ENCODE measurements around the gene DNAAF1. TPM values are rescaled to one million over a fixed set of nuclear protein-coding genes. Genes with fewer than 3 reads are reported as not detected.

Gene DNAAF1
- total RNA-seq, 2 donors from 2014 or later = not detected

GRCh38 chr16:84223456-84223855 is 78.3 kb downstream of the DNAAF1 start:
- ATAC-seq = no peak
- intact Hi-C loops (cut with DNase I) = no loop called here

DNA sequence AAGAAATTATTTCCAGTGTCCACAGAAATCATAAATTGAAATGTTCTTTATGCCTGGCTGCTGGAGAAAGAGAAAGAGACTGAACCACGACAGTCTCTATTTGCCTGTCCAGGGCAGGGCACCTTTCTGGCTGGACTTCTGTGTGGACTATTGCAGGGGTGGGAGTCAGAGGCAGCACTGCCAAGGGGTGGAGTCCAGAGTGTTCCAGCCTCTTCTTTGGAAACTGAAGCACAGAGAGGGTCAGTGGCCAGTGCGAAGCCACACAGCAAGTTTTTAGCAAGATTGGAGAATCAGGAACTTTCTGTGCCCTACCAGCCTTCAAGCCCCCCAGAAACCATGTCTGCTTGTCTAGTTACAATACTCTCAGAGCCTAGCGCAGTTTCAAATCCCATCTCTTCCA is 79.4 kb downstream of the DNAAF1 start:
- ATAC-seq = no peak
- no peak for DNase-seq
- intact Hi-C loops (cut with DNase I) = no loop called here

More at GRCh38 chr16:84223456-84223855, 78.3 kb downstream of the DNAAF1 start:
- no peak for DNase-seq

GRCh38 chr16:84225126-84225525 is 80.0 kb downstream of the DNAAF1 start:
- no peak for ATAC-seq
- DNase-seq = no peak
- intact Hi-C loops (cut with DNase I) = no loop called here

DNA sequence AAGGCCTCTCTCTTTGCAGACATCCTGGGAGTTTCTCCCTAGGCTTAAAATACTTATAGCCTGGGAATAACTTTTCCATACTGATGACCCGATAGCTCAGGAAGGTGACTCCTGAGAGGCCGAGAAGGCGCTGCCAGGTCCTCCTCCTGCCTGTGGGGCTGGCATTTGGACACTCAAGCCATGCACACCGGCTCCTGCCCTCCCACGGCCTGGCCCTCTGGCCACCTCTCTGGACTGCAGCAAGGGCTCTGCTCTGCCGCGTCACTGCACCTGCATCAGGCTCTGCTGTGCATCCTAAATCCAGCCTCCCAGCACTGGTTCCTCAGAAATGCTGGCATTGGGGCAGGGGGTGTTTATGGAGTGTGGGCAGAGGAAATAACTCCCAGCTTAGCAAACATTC is 80.5 kb downstream of the DNAAF1 start:
- DNase-seq (no peak), ATAC-seq (no peak)
- intact Hi-C loops (cut with DNase I) = no loop called here

- DNase-seq = no peak
- intact Hi-C loops (cut with DNase I) = no loop called here
- no peak for ATAC-seq
Observed at GRCh38 chr16:84226026-84226425, 80.9 kb downstream of the DNAAF1 start.

Other genes starting within 250 kb of the DNAAF1 start
- gene MLYCD, start 246.2 kb upstream of the DNAAF1 start, total RNA-seq = 10 to 100 TPM; 27.0 to 36.3 TPM
- gene OSGIN1, start 192.1 kb upstream of the DNAAF1 start, total RNA-seq = 1 to 10 TPM; 7.0 to 8.3 TPM
- gene NECAB2, start 177.1 kb upstream of the DNAAF1 start, total RNA-seq = under 1 TPM in 1 of 2 donors, not detected in 1; 0.91 TPM
- not detected for gene SLC38A8, start 102.5 kb upstream of the DNAAF1 start, total RNA-seq
- gene MBTPS1, start 28.4 kb upstream of the DNAAF1 start, total RNA-seq = 10 to 100 TPM; 71.5 to 93.6 TPM
- 10 to 100 TPM; 21.6 to 34.1 TPM for gene HSDL1, start 131 bp upstream of the DNAAF1 start, total RNA-seq
- gene TAF1C, start 41.7 kb downstream of the DNAAF1 start, total RNA-seq = 10 to 100 TPM; 27.9 to 33.6 TPM
- under 1 TPM in 1 of 2 donors, not detected in 1; 0.59 TPM for gene ADAD2, start 45.8 kb downstream of the DNAAF1 start, total RNA-seq
- not detected for gene KCNG4, start 94.7 kb downstream of the DNAAF1 start, total RNA-seq
- gene WFDC1, start 149.6 kb downstream of the DNAAF1 start, total RNA-seq = 1 to 10 TPM; 1.9 to 2.5 TPM
- not detected for gene ATP2C2, start 223.2 kb downstream of the DNAAF1 start, total RNA-seq